ENCODE results near the gene SCYGR6.

Gene SCYGR6

DNA sequence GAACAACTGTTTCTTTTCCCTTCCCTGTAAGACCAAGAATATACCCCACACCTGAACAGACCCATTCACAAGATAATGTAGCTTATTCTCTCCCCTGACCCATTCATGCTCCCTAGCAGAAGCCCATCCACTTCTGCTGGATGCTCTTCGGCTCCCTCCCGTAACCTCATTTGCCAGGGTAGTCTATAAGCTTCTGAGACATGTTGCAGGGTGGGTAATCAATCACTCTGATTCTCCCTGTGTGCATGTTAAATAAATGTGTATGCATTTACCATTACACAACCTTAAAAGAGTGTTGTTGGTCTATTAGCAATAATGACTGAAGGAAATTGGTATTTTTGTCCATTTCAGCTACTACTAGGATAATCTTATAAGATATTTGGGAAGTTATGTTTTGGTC is 8.1 kb downstream of the SCYGR6 start:
- in situ Hi-C loops (cut with HindIII; ENCODE audit: low sequenced_read_pairs): loop anchor here (5.0 kb wide), 1 partner anchor 104 kb away; the partner anchor contains the start of gene SCYGR3

DNA sequence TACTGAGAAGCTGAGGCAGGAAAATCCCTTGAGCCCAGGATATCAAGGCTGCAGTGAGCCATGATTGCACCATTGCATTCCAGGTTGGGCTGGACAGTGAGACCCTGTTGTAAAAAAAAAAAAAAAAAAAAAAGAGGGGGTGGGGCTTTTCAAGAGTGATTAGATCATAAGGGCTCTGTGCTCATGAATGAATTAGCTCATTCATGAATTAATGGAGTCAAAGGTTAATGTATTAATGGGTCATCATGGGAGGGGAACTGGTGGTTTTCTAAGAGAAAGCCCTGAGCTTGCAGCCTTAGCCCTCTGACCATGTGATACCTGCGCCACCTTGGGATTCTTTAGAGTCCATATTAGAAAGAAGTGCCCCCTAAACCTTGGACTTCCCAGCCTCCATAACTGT is 11.3 kb downstream of the SCYGR6 start:
- in situ Hi-C loops (cut with HindIII; ENCODE audit: low sequenced_read_pairs): no loop called here

- in situ Hi-C loops (cut with HindIII; ENCODE audit: low sequenced_read_pairs): no loop called here
These were observed 13.6 kb downstream of the SCYGR6 start for GRCh38 chr2:227710986-227711385.

GRCh38 chr2:227707390-227707789 is 17.2 kb downstream of the SCYGR6 start:
- in situ Hi-C loops (cut with HindIII; ENCODE audit: low sequenced_read_pairs): no loop called here

DNA sequence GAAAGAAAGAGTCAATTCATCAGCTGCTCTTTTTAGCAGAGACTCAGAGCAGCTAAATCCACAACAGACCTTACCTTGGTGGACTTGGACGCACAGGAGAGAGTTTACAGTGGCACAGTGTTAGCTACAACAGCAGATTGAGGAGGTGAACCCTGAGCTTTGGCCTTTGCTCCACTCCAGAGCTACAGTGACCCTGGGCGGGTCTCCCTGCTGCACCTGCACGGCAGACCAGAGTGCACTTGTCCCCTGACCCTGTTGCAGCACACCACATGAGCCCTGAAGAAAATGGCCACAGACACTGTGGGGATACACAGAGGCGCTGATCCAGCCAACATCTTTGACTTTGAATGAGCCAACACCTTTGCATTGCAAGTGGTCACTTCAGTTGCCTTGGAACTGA is 17.7 kb downstream of the SCYGR6 start:
- in situ Hi-C loops (cut with HindIII; ENCODE audit: low sequenced_read_pairs): no loop called here

DNA sequence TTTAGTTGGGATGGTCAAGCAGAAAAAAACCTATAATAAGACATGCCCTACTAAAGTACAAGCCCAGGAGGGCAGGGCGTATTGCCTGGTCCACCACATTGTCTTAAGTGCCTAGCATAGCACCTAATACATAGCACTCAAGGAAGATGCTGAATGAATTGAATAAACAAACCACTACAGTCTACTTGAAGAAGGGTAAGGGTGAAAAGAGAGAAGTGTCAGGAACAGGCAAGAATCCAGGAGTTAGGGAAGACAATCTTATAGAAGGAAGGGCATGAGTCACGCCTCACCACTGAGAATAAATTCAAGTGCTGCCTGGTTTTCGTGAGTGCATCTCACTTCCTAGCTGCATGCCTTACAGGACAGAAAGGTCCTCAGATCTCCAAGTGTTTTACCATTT is 20.6 kb downstream of the SCYGR6 start:
- in situ Hi-C loops (cut with HindIII; ENCODE audit: low sequenced_read_pairs): no loop called here

GRCh38 chr2:227703280-227703732 is 21.3 kb downstream of the SCYGR6 start:
- in situ Hi-C loops (cut with HindIII; ENCODE audit: low sequenced_read_pairs): no loop called here

DNA sequence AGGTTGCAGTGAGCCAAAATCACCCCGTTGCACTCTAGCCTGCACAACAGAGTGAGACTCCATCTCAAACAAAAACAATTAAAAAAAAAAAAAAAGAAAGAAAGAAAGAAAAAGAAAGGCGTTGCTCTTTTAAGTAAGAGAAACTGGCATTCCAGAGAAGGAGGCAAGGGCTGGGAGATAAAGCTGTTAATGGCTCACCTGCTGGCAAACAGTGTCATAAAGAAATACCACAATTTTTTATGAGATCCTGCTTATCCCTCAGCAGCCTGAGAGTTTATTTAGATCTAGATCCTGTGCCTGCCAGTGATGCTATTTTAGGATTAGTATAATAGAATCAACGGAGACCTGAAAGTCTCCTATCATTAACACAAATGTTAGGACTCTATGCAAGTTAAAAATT is 23.0 kb downstream of the SCYGR6 start:
- in situ Hi-C loops (cut with HindIII; ENCODE audit: low sequenced_read_pairs): no loop called here

DNA sequence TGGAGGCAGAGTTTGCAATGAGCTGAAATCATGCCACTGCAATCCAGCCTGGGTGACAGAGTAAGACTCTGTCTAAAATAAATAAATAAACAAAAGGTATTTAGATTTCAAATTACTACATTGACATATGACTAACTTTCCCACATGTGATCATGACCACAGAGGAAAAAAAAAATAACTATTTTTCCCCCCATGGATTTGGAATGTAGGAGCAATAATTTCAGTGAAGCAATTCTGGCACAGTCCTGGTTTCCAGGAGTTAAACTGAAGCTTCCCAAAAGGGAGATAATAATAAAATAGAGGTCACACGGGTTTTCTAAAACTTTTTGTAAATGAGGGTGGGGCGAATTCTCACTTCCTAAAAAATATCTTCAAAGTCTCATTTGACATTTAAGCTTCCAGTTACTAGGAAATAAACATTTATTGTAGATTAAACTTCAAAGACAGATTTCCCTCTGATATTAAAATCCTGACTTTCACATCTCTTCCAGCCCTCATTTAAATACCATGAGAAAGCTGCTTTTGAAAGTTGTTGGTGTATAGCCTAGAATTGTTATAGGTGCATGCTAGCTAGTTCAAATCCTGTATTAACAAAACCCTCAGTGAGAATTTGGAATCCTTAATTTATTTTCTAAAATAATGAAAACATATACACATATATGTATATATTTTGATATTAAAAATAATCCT is 27.4 kb downstream of the SCYGR6 start:
- in situ Hi-C loops (cut with HindIII; ENCODE audit: low sequenced_read_pairs): no loop called here

DNA sequence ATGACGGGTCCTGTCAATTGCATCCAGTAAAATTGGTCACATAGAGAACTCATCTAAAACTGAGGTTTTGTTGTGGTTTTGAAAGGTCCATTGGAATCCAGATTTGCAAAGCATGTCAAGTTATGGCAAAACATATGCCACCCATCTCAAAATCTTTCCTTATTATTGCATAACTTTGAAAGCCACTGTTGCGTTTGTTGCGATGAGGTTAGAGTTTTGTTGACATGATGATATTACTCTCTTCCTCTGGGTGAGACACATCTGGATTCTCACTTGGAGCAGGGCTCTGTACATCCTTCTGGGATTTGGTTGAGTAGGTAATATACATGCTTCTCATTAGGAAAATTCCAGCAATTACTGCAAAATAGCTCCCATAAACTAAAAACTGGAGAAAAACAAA is 37.4 kb downstream of the SCYGR6 start:
- in situ Hi-C loops (cut with HindIII; ENCODE audit: low sequenced_read_pairs): no loop called here

DNA sequence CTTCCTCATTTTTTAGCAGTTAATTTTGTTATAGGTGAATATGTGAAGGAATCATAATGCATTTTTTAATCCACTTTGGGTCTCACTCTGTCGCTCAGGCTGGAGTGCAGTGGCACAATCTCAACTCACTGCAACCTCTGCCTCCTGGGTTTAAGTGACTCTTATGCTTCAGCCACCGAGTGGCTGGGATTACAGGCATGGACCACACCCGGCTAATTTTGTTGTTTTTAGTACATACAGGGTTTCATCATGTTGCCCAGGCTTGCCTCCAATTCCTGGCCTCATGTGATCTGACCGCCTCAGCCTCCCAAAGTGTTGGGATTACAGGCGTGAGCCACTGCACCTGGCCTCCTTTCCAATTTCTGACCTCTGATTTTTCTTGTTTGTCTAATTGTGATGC is 40.3 kb downstream of the SCYGR6 start:
- in situ Hi-C loops (cut with HindIII; ENCODE audit: low sequenced_read_pairs): no loop called here

DNA sequence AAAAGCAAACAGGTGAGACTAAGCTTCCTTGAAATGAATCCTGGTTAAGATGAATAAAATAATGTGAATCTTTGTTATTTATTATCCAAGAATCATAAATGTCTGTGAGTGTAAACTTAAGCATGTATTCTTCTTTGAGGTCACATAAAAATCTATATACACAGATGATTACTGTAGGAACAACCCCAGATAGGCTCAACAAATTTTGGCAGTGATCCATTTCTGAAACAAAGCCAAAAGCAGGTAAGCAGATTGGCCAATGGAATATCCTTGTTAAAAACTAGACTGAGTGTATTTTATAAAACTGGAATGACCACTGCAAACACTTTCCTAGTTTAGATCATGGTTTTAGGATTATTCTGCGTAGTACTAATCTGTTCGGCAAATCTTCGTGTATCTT is 46.6 kb downstream of the SCYGR6 start:
- in situ Hi-C loops (cut with HindIII; ENCODE audit: low sequenced_read_pairs): no loop called here

GRCh38 chr2:227674485-227674884 is 50.1 kb downstream of the SCYGR6 start:
- in situ Hi-C loops (cut with HindIII; ENCODE audit: low sequenced_read_pairs): loop anchor here (5.0 kb wide), 1 partner anchor 47 kb away; no protein-coding TSS in a partner anchor
